Measurements from ENCODE around the gene SLC12A2. TPM values are rescaled to one million over a fixed set of nuclear protein-coding genes. Genes with fewer than 3 reads are reported as not detected.

Gene SLC12A2
- total RNA-seq, 1 experiment from 2014 or later = 29.8 TPM

GRCh38 chr5:128192368-128192767 lies 108.8 kb downstream of the SLC12A2 start:
- intact Hi-C loops (cut with micrococcal nuclease) = no loop called here
- Mint-ChIP-seq H3K27me3 (ENCODE audit: insufficient read depth, unreplicated experiment) (no peaks in the 10 kb centered on the region), H3K9me3 (ENCODE audit: unreplicated experiment) (no peaks in the 10 kb centered on the region), H3K36me3 (ENCODE audit: insufficient read depth, unreplicated experiment) (peaks cover 8% of the 10 kb centered on the region), H3K4me1 (ENCODE audit: insufficient read depth, unreplicated experiment) (no peaks in the 10 kb centered on the region), H3K4me3 (ENCODE audit: unreplicated experiment) (no peak overlapping the region), H3K27ac (ENCODE audit: low read depth, unreplicated experiment) (no peak overlapping the region)
- TF ChIP-seq CTCF (IDR thresholded peaks at IDR 0.05; ENCODE audit: unreplicated experiment) = no peak
- POLR2A ChIA-PET = no interaction called here
- DNase-seq (ENCODE audit: unreplicated experiment) = no peak
- CTCF ChIA-PET = interaction anchor here (0.6 to 2.2 kb wide), 5 partner anchors 332 to 1591 kb away, joined by 3 to 9 read pairs (median 4); partner anchors contain the start of gene PHAX
- no TSS peak for BruUV-seq (replicated peaks)

- Mint-ChIP-seq H3K4me1 (ENCODE audit: insufficient read depth, unreplicated experiment) (peaks cover 9% of the 10 kb centered on the region), H3K9me3 (ENCODE audit: unreplicated experiment) (no peaks in the 10 kb centered on the region), H3K36me3 (ENCODE audit: insufficient read depth, unreplicated experiment) (no peaks in the 10 kb centered on the region), H3K27ac (ENCODE audit: low read depth, unreplicated experiment) (no peak overlapping the region), H3K4me3 (ENCODE audit: unreplicated experiment) (no peak overlapping the region), H3K27me3 (ENCODE audit: insufficient read depth, unreplicated experiment) (no peaks in the 10 kb centered on the region)
- POLR2A ChIA-PET = interaction anchor here (0.7 kb wide), 1 partner anchor 437 kb away, joined by 5 read pairs; no protein-coding TSS in a partner anchor
- no TSS peak for BruUV-seq (replicated peaks)
- intact Hi-C loops (cut with micrococcal nuclease) = no loop called here
- DNase-seq (ENCODE audit: unreplicated experiment) = no peak
- CTCF ChIA-PET = interaction anchor here (0.6 to 1.3 kb wide), 4 partner anchors 37 to 644 kb away, joined by 3 to 4 read pairs (median 3); no protein-coding TSS in a partner anchor
- no peak for TF ChIP-seq CTCF (IDR thresholded peaks at IDR 0.05; ENCODE audit: unreplicated experiment)
Observed at GRCh38 chr5:128193665-128194390, 110.3 kb downstream of the SLC12A2 start.

- no peaks in the 10 kb centered on the region for H3K9me3 Mint-ChIP-seq (ENCODE audit: unreplicated experiment)
- TF ChIP-seq CTCF (IDR thresholded peaks at IDR 0.05; ENCODE audit: unreplicated experiment) = no peak
Observed at GRCh38 chr5:128195316-128195715, 111.8 kb downstream of the SLC12A2 start.

GRCh38 chr5:128196080-128196479 lies 112.5 kb downstream of the SLC12A2 start:
- no peaks in the 10 kb centered on the region for H3K36me3 Mint-ChIP-seq (ENCODE audit: insufficient read depth, unreplicated experiment)
- intact Hi-C loops (cut with micrococcal nuclease) = no loop called here
- CTCF ChIA-PET = interaction anchor here (0.6 to 1.3 kb wide), 5 partner anchors 16 to 631 kb away, joined by 3 to 4 read pairs (median 4); no protein-coding TSS in a partner anchor
- no peak overlapping the region for H3K4me3 Mint-ChIP-seq (ENCODE audit: unreplicated experiment)
- no peak for DNase-seq (ENCODE audit: unreplicated experiment)
- no peak for TF ChIP-seq CTCF (IDR thresholded peaks at IDR 0.05; ENCODE audit: unreplicated experiment)
- no peak overlapping the region for H3K27ac Mint-ChIP-seq (ENCODE audit: low read depth, unreplicated experiment)
- no TSS peak for BruUV-seq (replicated peaks)
- H3K27me3 Mint-ChIP-seq (ENCODE audit: insufficient read depth, unreplicated experiment) = no peaks in the 10 kb centered on the region
- H3K4me1 Mint-ChIP-seq (ENCODE audit: insufficient read depth, unreplicated experiment) = peaks cover 16% of the 10 kb centered on the region
- H3K9me3 Mint-ChIP-seq (ENCODE audit: unreplicated experiment) = no peaks in the 10 kb centered on the region
- POLR2A ChIA-PET = interaction anchor here (0.6 to 0.7 kb wide), 2 partner anchors 185 to 472 kb away, joined by 3 to 4 read pairs; no protein-coding TSS in a partner anchor

More at GRCh38 chr5:128195316-128195715, 111.8 kb downstream of the SLC12A2 start:
- no peak for DNase-seq (ENCODE audit: unreplicated experiment)
- Mint-ChIP-seq H3K36me3 (ENCODE audit: insufficient read depth, unreplicated experiment) (no peaks in the 10 kb centered on the region), H3K4me3 (ENCODE audit: unreplicated experiment) (no peak overlapping the region), H3K27ac (ENCODE audit: low read depth, unreplicated experiment) (no peak overlapping the region), H3K4me1 (ENCODE audit: insufficient read depth, unreplicated experiment) (peaks cover 16% of the 10 kb centered on the region), H3K27me3 (ENCODE audit: insufficient read depth, unreplicated experiment) (no peaks in the 10 kb centered on the region)
- ChIA-PET POLR2A (interaction anchor here (0.7 kb wide), 2 partner anchors 471 to 658 kb away, joined by 3 to 4 read pairs; no protein-coding TSS in a partner anchor), CTCF (interaction anchor here (0.6 kb wide), 1 partner anchor 157 kb away, joined by 3 read pairs; no protein-coding TSS in a partner anchor)
- BruUV-seq (replicated peaks) = no TSS peak
- intact Hi-C loops (cut with micrococcal nuclease) = no loop called here

Measured in MCF 10A (cell line).